Mesodermal cell (in vitro differentiated cells): ENCODE measurements around the gene NFE2L3.
"Not testable (repeated sequence)": the region's sequence is repeated elsewhere in the genome, so short reads cannot be mapped to it uniquely, and the experiment has no call there.

Experiments used
- H3K27ac ChIP-seq: 2 replicates; pipeline ENCODE4 v1.7.0; 2013; ENCODE audit warnings: mild to moderate bottlenecking, low read depth, low read length, moderate library complexity; ENCODE audit not compliant: severe bottlenecking
- H3K36me3 ChIP-seq: 2 replicates; pipeline ENCODE4 v1.7.1; 2013; ENCODE audit warnings: mild to moderate bottlenecking, low read length, moderate library complexity; ENCODE audit not compliant: control insufficient read depth, insufficient read depth
- H3K4me1 ChIP-seq: one replicate; pipeline ENCODE4 v1.7.1; 2013; ENCODE audit warnings: mild to moderate bottlenecking, low read length; ENCODE audit not compliant: insufficient read depth, control insufficient read depth, poor library complexity, severe bottlenecking
- H3K4me3 ChIP-seq: 2 replicates; pipeline ENCODE4 v1.7.0; 2013; ENCODE audit warnings: low read length, control low read depth, mild to moderate bottlenecking; ENCODE audit not compliant: insufficient read depth, poor library complexity, severe bottlenecking; ENCODE audit errors: extremely low read depth
- H3K9me3 ChIP-seq: 2 replicates; pipeline ENCODE4 v1.7.1; 2013; ENCODE audit warnings: mild to moderate bottlenecking, low read length, moderate library complexity; ENCODE audit not compliant: control insufficient read depth
- WGBS, 2 experiments: methylation state at CpG; one replicate each; pipeline ENCODE4 v1.1.5; 2013; ENCODE audit warnings: missing lambda C conversion rate in 2 of 2; ENCODE audit not compliant: insufficient coverage in 2 of 2; 5-methylcytosine and 5-hydroxymethylcytosine counted together

Gene NFE2L3

DNA sequence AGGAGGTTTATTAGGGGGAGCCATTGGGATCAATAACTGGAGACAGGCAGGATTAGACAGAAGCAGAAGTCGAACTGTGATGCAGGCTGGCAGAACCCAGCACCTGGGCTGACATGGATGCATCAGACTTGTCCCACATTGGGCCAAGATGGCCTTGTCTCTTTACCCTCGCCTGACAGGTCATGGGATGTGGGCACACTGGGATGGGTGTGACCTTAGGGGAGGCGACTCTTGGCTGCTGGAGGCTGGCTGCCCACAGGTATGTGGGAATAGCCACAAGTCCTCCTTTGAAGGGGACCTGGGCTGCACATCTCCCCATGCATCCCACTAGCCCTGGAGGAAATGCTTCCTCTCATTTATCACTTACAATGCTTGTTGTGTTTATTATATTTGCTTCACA lies 17.3 kb downstream of the NFE2L3 start:
- Histone ChIP-seq H3K9me3 (no peaks in the 10 kb centered on the region), H3K4me3 (no peak overlapping the region), H3K27ac (no peak overlapping the region), H3K36me3 (peaks cover 3% of the 10 kb centered on the region), H3K4me1 (no peaks in the 10 kb centered on the region)
- 73 to 87% methylated on average over 3 of the region's 3 CpGs for WGBS, 2 experiments

DNA sequence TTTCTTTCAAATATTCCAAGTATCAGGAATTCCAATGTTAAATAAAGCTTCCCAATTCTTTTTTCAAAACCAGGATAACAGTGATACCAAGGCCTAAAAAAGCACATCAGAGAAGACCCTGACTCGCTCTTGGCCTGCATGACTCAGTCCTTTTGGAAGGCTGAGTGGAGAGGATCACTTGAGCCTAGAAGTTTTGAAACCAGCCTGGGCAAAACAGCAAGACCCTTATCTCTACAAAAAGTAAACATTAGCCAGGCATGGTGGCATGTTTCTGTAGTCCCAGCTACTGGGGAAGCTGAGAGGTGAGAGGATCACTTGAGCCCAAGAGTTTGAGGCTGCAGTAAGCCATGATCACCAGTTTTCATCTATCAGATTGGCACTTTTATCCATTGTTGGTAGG lies 18.7 kb downstream of the NFE2L3 start:
- H3K4me1 ChIP-seq, result no peaks in the 10 kb centered on the region
- no peaks in the 10 kb centered on the region for H3K9me3 ChIP-seq
- no peak overlapping the region for H3K27ac ChIP-seq
- no peak overlapping the region for H3K4me3 ChIP-seq
- peaks cover 3% of the 10 kb centered on the region for H3K36me3 ChIP-seq
- WGBS, 2 experiments, result 67% methylated on average over 1 of the region's 1 CpG; no CpG with 5 or more reads in 1 of the 2 experiments

DNA sequence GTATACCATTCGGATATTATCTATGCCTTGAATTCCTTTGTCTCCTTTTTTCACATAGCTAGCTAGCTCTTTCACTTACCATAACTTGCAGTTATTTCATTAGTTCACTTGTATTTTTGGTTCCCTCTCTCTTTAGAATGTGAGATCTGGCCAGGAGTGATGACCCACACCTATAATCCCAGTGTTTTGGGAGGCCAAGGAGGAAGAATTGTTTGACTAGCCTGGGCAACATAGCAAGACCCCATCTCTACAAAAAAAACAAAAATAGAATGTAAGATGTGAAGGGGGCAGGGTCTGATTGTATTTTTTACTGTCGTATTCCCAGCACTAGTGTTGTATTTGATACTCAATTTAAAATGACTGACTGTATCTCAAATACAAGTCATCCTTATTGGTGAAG lies 19.6 kb downstream of the NFE2L3 start:
- no peaks in the 10 kb centered on the region for H3K9me3 ChIP-seq
- no peaks in the 10 kb centered on the region for H3K4me1 ChIP-seq
- peaks cover 3% of the 10 kb centered on the region for H3K36me3 ChIP-seq
- H3K4me3 ChIP-seq, result no peak overlapping the region
- WGBS, 2 experiments, result 100% methylated on average over 1 of the region's 2 CpGs
- H3K27ac ChIP-seq, result no peak overlapping the region

DNA sequence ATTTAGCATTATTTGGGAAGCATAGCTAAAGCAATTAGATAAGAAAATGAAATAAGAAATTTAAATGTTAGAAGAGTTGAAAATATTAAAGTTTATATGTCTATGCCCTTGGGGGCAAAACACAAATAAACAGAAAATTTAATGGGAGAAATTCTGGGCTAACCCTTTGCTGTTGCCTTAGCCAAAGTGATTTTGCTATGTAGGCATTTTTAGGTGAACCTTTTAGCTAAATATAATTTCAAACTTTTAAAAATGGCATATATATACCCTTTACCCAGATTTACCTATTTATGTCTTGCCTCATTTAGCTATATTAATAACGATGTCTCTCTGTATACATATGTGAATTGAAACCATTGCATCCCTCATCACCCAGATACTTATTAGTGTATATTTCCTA lies 20.1 kb downstream of the NFE2L3 start:
- WGBS, 2 experiments, result no CpG with 5 or more reads among the region's 1 CpG
- no peak overlapping the region for H3K27ac ChIP-seq
- no peaks in the 10 kb centered on the region for H3K9me3 ChIP-seq
- no peaks in the 10 kb centered on the region for H3K4me1 ChIP-seq
- peaks cover 3% of the 10 kb centered on the region for H3K36me3 ChIP-seq
- H3K4me3 ChIP-seq, result no peak overlapping the region

- not testable (repeated sequence) for H3K27ac ChIP-seq, H3K9me3 ChIP-seq, H3K36me3 ChIP-seq, H3K4me3 ChIP-seq, H3K4me1 ChIP-seq
- WGBS, 2 experiments, result 83% methylated on average over 1 of the region's 4 CpGs; no CpG with 5 or more reads in 1 of the 2 experiments
Measured at GRCh38 chr7:26175903-26176302, 23.9 kb downstream of the NFE2L3 start.

- H3K4me1 ChIP-seq, H3K9me3 ChIP-seq: not testable (repeated sequence)
- 84 to 98% methylated on average over 9 to 11 of the region's 26 CpGs for WGBS, 2 experiments
Measured at GRCh38 chr7:26176696-26177095, 24.7 kb downstream of the NFE2L3 start.

DNA sequence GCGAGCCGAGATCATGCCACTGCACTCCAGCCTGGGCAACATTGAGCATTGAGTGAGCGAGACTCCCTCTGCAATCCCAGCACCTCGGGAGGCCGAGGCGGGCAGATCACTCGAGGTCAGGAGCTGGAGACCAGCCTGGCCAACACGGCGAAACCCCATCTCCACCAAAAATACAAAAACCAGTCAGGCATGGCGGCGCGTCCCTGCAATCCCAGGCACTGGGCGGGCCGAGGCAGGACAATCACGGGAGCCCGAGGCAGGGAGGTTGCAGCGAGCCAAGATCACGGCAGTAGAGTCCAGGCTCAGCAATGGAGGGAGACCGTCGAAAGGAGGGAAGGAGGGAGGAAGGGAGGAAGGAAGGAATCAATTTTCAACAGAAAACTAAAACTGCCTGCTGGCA lies 25.3 kb downstream of the NFE2L3 start:
- H3K36me3 ChIP-seq, H3K27ac ChIP-seq, H3K9me3 ChIP-seq, H3K4me3 ChIP-seq, H3K4me1 ChIP-seq: not testable (repeated sequence)
- WGBS, 2 experiments, result 91 to 96% methylated on average over 10 to 11 of the region's 20 CpGs

More at GRCh38 chr7:26176696-26177095, 24.7 kb downstream of the NFE2L3 start:
- H3K4me3 ChIP-seq, H3K27ac ChIP-seq, H3K36me3 ChIP-seq: not testable (repeated sequence)

GRCh38 chr7:26178272-26178960 lies 26.4 kb downstream of the NFE2L3 start:
- no peak overlapping the region for H3K27ac ChIP-seq
- no peaks in the 10 kb centered on the region for H3K36me3 ChIP-seq
- 92 to 94% methylated on average over 5 to 7 of the region's 7 CpGs for WGBS, 2 experiments
- no peak overlapping the region for H3K4me3 ChIP-seq
- no peaks in the 10 kb centered on the region for H3K4me1 ChIP-seq
- peaks cover 3% of the 10 kb centered on the region for H3K9me3 ChIP-seq

DNA sequence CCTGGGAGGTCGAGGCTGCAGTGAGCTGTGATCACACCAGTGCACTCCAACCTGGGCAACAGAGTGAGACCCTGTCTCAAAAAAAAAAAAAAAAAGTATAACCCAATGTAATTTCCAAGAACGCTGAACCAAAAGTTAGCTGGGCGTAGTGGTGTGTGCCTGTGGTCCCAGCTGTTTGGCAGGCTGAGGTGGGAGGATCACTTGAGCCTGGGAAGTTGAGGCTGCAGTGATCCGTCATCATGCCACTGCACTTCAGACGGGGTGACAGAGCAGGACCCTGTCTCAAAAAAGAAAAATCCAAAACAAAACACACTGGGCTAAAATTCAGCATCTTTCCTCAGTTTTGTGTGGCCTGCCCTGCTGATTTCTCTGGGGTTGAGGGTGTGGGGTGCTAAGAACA lies 27.4 kb downstream of the NFE2L3 start:
- H3K9me3 ChIP-seq, result peaks cover 3% of the 10 kb centered on the region
- no peaks in the 10 kb centered on the region for H3K36me3 ChIP-seq
- H3K4me1 ChIP-seq, result no peaks in the 10 kb centered on the region
- H3K27ac ChIP-seq, result no peak overlapping the region
- 94 to 100% methylated on average over 1 to 2 of the region's 5 CpGs for WGBS, 2 experiments
- H3K4me3 ChIP-seq, result no peak overlapping the region

- H3K9me3 ChIP-seq, result peaks cover 3% of the 10 kb centered on the region
- no peak overlapping the region for H3K4me3 ChIP-seq
- no peaks in the 10 kb centered on the region for H3K4me1 ChIP-seq
- WGBS, 2 experiments, result 83 to 86% methylated on average over 8 of the region's 8 CpGs
- H3K36me3 ChIP-seq, result peaks cover 2% of the 10 kb centered on the region
- no peak overlapping the region for H3K27ac ChIP-seq
Measured at GRCh38 chr7:26179826-26180497, 28.0 kb downstream of the NFE2L3 start.

- Histone ChIP-seq H3K9me3 (peaks cover 3% of the 10 kb centered on the region), H3K4me1 (no peaks in the 10 kb centered on the region), H3K36me3 (peaks cover 3% of the 10 kb centered on the region), H3K27ac (no peak overlapping the region), H3K4me3 (no peak overlapping the region)
- WGBS, 2 experiments, result 82 to 90% methylated on average over 3 to 4 of the region's 5 CpGs
Measured at GRCh38 chr7:26180792-26181198, 28.8 kb downstream of the NFE2L3 start.
